ENCODE data around the gene PFN3.
A peak's percentile ranks its signal among the peaks of the same experiment; 100 is the strongest.

PFN3 gene, protein sequence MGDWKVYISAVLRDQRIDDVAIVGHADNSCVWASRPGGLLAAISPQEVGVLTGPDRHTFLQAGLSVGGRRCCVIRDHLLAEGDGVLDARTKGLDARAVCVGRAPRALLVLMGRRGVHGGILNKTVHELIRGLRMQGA

DNA sequence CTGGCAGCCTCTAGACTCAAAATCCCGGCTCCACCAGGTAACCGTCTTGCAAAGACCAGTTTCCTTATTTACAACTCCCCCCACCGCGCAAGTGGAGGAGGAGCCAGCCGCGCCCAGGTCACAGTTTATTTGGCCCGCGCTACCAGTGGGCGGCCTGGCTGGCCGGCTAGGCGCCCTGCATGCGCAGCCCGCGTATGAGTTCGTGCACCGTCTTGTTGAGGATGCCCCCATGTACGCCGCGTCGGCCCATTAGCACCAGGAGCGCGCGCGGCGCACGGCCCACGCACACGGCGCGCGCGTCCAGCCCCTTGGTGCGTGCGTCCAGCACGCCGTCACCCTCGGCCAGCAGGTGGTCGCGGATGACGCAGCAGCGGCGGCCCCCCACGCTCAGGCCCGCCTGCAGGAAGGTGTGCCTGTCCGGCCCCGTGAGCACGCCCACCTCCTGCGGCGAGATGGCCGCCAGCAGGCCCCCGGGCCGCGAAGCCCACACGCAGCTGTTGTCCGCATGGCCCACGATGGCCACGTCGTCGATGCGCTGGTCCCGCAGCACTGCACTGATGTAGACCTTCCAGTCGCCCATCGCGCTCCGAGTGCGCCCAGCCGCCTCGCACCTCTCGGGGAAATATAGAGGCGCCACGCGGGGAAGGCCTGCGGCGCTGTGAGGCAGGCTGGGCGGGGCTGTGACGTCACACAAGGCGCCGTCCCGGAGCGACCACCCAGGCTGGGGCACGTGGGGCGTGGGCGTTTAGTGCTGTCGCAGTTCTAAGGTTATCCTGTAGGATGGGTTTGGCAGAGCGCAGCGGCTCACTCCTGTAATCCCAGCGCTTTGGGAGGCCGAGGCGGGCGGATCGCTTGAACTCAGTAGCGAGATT is at the start of gene PFN3:
Gene PFN3 (minus strand): TSS at position 665 of the 872 bp plus-strand sequence. CDS start 85 bp downstream, at position 580.
- DNase-seq (ENCODE audit: low read depth) = no peak

DNA sequence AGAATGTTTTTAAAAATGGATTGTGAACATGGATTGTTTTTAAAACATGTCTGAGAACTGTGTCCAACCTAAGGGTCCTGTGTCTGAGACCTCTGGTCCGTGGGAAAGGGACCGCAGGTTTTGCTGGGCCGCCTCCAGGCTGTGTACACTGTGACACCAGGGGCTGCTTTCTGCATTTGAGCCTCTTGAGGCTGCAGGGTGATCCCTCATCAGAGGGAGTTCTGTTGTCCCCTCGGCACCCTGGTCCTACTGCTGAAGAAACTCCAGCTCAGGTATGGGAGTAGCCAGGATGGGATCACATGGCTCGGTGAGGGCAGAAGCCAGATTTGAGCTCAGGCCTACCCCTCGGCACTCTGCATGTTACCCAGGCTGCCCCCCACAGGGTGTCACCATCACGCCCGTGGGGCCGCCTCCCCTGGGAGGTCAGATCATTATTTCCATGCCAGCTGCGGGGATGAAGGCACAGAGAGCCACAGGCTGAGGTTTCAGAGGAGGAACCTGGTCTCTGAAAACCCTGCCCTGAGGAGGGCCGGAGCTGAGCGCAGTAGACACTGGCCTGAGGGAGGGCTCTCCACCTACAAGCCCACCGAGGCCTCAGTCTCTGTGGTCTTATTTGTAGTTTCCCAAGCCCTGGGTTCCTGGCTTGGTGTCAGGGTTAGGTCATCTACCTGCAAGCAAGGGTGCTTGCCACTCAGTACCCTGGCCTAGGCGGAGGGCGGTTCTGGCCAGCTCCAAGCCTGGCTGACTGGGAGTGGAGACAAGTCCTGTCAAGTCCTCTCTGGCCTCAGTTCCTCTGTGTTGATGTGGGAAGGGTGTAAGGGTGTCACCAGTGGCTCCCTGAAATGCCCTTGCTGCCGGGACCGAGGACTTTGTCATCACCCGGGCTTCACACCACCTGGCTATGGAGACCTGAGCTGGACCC is 48.9 kb upstream of the PFN3 start:
- no peak for DNase-seq (ENCODE audit: low read depth)

DNA sequence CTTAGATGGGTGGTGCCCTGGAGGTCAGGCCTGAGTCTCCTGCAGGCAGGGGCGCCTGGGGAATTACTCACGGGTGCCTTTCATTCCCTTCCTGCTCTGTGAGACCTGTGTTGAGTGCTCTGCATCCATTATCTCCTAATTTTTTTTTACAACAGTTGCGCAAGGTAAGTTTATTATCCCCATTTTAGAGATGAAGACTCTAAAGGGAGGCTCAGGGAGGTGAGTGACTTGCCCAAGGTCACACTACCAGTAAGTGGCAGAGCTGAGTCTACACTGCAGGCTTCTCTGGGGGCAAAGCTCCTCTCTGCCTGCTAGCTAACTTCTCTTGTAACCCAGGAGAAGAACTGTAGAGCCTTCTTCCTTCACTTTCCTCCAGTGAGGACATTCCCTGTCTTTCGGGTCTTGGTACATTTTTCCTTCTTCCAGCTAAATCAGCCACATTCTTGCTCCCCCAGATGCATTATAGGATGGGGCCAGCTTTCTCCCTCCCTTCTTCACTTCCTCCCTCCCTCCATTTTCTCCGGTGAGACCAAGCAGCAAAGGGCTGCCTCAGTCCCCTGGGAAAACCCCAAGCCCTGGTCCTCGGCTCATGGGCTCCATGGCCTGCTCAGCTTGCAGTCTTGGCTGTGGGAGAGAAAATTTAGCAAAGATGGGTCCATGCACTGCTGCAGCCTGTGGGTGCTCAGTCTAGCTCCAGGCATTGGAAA is 47.9 kb upstream of the PFN3 start:
- DNase-seq (ENCODE audit: low read depth) = no peak

DNA sequence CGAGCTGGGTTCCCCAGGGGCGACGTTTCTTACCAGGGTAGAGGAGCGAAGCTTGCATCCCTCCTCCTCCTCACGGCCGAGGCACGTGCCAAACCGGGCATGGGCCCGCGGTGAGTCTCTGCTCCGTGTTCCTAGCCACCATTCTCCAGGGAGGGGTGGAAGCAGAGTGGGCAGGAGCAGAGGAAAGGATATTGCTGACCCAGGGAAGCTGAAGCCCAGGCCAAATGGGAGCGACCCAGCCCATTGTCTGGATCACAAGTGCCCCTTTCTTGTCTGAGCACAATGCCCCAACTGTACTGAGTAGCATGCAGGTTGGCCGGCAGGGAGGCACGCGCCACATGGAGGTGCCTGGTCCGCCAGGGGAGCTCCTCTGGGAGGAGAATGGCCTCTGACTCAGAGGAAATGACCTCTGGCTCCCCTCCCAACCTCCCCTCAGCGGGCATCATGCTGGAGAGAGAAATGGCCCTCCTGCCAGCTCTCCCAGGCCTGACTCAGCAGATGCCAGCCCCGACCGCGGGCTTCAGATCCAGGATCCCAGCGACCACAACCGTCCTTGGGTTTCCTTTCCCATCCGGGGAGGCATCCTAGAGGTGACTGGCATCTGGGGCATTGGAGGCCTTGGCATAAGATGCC is 47.3 kb upstream of the PFN3 start:
- DNase-seq (ENCODE audit: low read depth) = no peak

DNA sequence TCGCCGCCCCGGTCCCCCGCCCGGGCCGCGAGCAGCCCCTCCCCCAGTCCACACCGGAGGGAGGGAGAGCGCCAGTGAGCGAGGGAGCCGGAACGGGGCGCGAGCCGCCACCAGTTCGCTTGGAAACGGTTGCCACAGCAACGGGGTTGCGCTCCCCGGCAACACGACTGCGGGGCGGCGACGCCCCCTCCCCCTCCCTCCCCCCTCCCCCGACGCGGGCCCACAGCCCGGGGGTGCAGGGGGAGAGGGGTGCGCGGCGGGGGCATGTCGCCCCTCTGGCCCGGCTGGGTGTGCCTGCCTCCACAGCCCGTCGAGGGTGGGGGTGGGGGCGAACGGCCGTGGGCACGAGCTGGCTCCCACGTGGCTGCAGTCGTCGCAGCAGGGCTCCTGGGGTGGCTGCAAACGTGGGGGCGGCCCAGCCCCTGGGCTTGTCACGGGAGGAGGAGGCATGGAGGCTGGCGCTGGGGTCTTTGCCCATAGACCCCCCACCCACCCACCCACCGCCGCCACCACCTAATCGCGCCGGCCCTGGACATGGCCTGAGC is 46.7 kb upstream of the PFN3 start:
- peak; percentile 68 for DNase-seq (ENCODE audit: low read depth)

DNA sequence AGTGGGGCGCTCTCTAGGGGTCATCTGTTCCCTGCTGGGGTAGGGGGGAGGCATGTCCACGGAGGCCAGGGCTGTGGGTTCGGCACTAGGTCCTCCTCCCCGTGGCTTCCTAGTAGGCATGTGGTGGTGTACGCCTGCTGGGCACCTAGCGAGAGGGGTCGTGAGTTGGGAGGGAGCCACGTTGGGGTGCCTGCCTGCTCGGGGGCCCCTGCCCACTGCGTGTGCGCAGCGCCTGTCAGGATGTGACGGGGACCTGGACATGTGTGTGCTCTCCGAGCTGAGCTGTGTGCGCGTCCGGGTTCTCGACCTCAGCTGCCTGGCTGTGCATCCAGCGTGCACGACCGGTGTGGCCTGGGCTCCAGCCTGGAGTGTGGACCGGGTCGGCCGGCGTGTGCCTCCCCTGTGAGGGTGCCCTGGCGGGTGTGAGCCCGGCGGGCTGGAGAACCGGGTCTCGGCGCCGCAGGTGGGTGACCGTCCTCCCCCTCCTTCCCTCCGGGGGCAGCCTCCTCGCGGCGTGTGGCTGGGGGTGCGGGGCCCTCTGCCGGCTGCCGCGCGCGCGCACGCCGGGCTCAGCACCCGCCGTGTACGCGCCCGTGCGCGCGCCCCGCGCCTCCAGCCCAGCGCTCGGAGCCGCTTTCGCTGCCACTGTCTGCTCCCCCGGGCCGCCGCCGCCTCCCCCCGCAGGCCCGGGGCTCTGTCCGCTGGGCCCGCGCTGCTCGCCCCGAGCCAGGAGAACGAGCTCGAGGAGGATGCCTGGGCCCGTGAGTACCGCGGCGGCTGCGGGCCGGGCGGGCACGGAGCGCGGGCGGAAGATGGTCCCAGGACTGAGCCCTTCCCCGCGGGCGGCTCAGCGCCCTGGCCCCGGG is 46.0 kb upstream of the PFN3 start, which contains the start of gene PRR7:
Gene PRR7 (plus strand): TSS at position 615 of the 866 bp plus-strand sequence. CDS start 8,254 bp downstream, outside the sequence.
- DNase-seq (ENCODE audit: low read depth) = peak; percentile 69

DNA sequence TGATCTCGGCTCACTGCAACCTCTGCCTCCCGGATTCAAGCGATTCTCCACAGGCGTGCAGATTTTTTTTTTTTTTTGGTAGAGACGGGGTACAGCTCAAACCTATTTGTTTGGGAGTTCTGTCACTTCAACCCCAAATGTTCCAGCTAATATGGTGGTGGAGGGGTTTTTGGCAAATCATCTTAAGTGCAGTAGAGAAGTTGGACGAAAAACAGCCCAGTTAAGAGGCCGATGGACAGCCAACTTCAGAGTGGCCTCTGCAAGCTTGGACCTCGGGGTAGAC is 45.4 kb upstream of the PFN3 start:
- no peak for DNase-seq (ENCODE audit: low read depth)

DNA sequence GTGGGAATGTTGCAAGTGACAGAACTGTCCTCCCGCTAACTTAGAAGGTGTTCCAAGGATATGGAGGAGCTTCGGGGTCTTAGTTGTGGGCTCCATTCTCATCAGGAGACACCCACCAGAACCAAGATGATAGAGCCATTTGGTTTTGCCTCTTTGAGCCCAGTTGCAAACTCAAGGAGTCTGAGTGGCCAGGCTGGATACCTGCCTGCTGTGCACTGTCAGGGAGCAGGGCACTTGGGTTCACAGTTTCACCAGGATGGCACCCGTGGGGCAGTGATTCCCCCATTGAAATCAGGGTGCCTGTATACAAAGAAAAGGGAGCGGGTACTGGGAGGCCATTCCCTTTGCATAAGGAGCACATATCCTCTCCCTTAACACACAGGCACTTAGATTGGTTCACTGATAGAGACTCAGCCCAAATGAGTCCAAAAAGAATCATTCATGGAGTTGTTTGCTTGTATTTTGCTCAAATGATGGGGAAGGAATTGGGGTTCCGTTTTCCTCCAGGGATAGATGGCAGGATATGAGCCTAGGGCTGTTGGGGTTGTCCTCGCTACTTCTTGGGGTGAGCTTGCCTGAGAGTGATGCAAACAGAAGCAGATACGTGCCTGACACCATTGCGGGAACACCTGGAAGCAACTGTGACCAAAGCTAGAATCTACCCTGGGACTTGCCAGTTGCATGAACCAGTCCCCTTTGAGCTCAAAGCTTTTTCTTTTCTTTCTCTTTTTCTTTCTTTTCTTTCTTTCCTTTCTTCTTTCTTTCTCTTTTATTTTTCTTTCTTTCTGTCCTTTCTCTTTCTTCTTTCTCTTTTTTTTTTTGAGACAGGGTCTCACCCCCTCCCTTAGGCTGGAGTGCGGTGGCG is 44.8 kb upstream of the PFN3 start:
- DNase-seq (ENCODE audit: low read depth) = no peak

DNA sequence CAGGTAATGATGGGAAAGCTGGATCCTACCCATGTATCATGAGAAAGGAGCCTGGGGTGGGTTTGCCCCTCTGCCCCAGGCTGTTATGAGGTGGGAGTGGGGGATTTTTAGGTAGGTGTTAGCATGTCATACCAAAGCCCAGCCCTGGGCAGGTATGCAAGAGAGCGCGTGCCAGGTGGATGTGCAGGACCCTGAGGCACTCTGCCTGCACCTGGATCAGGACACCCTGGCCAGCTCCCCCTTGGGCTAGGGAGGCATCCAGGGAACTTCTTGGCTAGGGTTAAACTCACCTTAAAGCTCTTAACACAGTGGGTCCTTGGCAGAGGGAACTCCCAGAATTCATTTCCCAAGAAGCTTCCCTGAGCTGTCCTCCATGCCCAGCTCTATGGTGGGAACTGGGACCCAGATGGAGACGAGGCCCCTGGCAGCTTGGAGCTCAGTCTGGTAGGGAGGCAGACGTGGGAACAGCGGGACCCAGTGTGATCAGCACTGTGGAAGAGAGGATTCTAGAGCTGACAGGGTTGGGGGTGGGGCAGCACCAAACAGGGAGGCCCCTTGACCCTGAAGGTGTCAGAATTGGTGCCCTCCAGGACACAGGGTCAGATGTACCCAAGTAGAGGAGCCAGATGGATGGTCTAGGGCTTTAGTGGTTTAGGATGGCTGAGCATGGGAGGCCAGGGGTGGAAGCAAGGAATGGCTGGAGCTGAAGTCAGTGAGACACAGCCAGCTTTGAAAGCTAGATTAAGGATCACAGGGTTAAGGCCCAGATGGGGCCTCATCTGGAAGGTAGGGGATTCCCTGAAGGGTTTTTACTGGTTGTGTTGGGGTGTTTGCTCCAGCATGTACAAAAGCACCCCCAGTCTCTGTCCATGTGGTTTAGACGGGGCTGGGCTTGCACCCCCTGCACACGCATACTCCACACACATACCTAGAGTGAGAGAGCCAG is 43.9 kb upstream of the PFN3 start:
- DNase-seq (ENCODE audit: low read depth) = no peak

DNA sequence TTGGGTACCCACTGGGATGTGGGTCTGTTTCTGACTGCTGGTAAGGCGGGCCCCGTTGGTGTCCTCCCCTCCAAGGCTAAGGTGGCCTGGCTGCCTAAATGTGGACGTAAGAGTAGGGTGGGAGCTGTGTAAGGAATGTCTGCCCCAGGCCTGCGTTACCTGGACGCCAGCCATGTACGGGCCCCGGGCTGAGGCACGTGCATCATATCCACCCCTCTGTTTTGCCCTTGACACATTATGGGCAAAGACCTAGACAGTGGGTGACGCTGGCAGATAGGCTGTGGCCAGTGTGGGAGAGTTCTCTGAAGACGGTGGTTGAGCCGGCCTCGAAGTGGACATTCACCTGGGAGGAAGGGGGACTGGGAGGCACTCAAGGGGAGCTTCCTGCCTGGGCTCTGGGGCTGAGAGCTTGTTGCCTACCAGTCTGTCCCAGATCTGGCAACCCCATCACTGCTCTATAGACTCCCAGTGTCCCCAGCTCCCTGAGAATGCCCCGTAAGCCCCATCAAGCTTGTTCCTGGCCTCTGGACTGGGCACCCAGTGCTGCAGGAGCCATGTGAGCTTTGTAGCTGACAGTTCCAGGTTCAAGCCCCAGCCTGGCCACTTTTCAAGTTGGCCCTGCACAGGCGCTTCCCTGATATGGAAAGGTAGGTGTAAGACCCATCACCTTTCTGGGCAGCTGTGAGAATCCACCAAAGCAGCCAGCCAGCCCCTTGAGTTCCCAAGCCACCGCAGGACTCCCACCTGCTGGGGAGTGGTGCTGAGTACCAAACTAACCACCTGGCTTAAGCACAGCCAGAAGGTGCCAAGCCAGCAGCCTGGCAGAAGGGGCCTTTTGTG is 42.9 kb upstream of the PFN3 start:
- DNase-seq (ENCODE audit: low read depth) = no peak

DNA sequence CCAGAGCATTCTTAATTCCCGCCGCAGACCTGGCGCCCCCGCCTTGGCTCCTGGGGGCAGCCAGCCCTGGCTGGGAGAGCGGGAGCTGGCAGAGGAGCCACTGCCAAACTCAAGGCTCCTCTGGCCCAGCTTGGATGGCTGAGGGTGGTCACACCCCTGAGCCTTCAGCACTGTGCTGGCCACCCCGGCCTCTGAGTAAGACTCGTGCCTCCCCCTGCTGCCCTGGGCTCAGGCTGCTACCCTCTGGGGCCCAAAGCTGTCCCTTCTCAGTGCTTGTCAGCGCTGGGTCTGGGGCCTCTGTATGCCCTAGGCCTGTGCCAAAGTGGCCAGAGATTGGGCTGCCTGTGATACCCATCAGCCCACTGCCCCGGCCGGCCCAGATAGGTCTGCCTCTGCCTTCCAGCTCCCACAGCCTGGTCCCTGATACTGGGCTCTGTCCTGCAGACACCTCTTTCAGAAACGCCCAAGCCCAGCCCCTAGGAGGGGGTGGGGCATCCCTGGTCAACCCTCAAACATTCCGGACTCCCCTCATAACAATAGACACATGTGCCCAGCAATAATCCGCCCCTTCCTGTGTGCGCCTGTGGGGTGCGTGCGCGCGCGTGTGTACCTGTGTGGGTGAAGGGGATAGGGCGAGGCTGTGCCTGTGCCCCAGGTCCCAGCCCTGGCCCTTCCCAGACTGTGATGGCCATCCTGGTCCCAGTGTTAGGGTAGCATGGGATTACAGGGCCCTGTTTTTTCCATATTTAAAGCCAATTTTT is 41.8 kb upstream of the PFN3 start:
- no peak for DNase-seq (ENCODE audit: low read depth)

DNA sequence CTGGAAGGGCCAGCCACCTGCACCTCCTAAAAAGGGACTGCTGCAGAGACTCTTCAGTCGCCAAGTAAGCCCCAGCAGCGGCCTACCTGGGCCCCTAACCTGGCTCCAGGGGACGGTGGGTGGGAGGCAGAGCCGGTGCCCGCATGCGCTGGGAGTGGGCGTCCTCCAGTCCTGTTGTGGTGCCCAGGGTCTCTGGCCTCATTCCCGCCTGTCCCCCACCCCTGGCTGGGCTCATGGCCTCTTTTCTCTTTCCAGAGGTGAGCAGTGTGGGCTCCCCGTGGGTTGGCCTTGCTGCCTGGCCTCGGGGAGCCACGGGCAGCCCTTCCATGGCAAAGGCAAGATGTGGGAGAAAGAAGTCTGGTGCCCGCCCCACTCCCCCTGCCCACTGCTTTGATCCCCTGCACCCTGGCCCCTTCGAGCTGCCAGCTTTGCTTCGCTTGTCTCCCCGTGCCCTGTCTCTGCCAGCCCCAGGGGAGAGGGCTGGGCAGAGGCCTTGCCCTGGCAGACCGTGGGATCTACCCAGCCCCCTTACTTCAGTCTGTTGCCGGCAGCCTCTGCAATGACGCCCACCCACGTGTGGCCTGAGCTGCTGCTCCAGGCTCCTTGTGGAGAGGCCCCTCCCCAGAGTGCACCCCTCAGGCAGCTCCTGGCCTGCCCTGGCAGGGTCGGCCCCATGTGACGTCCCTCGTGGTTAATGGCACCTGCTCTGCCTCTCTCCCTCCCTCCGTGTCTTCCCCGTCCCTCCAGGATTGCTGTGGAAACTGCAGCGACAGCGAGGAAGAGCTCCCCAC is 40.7 kb upstream of the PFN3 start:
- no peak for DNase-seq (ENCODE audit: low read depth)

DNA sequence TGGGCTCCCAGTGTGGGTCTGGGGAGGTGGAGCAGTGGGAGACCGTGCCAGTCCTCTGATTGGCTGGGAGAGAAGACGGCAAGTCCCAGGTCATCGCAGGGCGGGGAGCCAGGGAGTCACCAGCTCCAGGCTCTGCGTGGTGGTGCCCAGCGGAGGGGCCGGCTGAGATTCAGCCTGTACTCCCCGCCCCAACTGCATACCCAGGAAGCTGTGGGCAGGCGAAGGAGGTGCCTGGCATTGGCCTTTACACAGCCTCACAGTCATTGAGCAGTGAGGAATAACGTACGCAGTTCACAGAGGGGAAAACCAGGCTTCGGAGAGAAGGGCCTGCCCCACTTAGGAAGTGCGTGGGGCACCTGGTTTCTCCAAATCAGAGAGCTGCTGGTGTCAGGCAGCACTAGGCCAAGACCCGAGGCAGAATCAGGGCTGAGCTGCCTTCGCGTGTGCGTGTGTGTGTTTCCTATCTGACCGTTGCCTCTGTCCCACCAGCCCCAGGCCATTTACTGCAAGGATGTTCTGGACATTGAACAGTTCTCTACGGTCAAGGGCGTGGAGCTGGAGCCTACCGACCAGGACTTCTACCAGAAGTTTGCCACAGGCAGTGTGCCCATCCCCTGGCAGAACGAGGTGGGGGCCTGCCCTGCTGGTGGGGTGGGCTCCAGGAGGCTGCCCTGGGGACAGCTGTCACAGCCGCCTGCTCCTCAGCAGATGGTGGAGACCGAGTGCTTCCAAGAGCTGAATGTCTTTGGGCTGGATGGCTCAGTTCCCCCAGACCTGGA is 39.9 kb upstream of the PFN3 start:
- DNase-seq (ENCODE audit: low read depth) = no peak

DNA sequence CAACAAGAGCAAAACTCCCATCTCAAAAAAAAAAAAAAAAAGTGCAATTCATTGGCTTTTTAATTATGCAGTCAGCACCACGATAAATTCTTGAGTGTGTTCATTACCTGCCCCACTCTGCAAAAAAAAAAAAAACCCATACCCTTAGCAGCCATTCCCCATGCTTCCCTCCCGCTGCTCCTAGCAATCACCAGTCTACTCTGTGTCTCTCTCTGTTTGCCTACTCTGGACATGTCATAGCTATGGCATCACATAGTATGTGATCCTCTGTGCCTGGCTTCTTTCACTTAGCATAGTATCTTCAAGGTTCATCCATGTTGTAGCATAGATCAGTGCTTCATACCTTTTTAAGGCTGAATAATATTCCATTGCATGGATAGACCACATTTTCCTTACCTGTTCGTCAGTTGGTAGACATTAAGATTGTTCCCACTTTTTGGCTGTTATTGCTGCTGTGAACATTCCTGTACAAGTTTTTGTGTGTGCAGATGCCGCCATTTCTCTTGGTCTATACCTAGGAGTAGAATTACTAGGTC is 39.1 kb upstream of the PFN3 start:
- no peak for DNase-seq (ENCODE audit: low read depth)

DNA sequence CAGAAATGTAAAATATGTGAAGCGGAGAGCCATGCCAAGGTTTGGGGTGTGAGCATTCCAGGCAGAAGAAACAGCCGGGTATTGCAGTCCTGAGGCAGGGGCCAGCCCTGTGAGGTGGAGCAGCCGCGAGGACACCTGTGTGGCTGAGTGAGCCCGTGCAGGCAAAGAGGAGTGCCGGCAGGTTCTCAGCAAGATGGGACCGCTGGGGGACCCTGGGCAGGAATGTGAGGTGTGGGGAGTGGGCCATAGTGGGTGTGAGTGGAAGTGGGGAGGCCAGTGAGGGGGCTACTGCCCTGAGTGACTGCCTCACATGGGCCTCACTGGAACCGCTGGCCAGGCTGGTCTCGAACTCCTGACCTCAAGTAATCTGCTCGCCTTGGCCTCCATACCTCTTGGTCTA is 38.0 kb upstream of the PFN3 start:
- DNase-seq (ENCODE audit: low read depth) = no peak

Measured in activated T-helper 1 cell treated with Interleukin-2 at 50 U/mL for 16 hours (primary cell).